HG03354 (cell line): Measurements from ENCODE around the gene RMI2.
"Not testable (repeated sequence)": the region's sequence is repeated elsewhere in the genome, so short reads cannot be mapped to it uniquely, and the experiment has no call there.

Experiments used
- ATAC-seq: cut with Tn5 transposase; IDR thresholded peaks from one replicate; pipeline ENCODE4 v1.9.1; 2021; ENCODE audit warnings: mild to moderate bottlenecking; ENCODE audit not compliant: unreplicated experiment, poor library complexity, severe bottlenecking

Gene RMI2

DNA sequence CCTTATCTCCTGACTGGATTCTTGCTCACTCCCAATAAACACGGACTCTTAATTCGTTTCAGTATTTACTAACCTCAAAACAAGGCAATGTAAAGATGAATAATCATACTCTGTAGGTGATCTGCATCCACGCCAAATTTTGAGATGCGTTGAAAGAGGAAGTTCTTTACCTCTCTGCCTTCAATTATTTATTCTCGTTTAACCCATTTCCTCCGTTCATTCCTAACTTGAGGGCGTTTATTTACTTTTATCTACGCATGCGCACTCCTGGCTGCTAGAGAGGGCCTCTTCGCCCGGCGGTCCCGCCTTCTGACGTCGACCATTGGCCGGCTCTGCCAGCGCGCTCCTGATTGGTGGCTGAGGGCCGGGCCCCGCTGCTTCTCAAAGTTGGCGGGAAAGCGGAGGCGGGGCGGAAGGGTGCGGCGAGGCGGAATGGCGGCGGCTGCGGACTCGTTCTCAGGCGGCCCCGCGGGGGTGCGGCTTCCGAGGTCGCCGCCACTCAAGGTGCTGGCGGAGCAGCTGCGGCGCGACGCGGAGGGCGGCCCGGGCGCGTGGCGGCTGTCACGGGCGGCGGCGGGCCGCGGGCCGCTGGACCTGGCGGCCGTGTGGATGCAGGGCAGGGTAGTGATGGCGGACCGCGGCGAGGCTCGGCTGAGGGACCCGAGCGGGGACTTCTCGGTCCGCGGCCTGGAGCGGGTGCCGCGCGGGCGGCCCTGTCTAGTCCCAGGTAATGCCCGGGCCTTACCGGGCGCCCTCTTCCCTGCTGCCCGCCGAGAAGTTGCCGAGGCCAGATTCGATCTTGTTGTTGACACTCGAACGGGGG, at the start of gene RMI2:
Gene RMI2, plus strand, starts transcription at position 420 of the 823 bp plus-strand sequence. Its CDS starts 13 bp downstream, at position 433.
- ATAC-seq = peak; percentile 99

DNA sequence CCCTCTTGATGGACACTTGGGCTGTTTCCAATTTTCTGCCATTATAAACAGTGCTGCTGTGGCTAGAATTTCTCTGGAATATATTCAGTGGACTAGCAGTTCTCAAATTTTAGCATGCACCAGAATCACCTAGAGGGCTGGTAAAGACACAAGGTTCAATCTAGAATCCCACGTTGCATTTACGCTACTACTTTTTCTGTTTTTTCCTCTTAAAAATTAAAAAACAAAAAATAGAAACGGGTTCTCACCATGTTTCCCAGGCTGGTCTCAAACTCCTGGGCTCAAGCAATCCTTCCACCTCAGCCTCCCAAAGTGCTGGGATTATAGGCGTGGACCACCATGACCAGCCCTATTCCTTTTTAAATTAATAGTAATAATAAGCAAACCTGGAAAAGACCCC, 49.6 kb upstream of the RMI2 start:
- ATAC-seq = no peak

DNA sequence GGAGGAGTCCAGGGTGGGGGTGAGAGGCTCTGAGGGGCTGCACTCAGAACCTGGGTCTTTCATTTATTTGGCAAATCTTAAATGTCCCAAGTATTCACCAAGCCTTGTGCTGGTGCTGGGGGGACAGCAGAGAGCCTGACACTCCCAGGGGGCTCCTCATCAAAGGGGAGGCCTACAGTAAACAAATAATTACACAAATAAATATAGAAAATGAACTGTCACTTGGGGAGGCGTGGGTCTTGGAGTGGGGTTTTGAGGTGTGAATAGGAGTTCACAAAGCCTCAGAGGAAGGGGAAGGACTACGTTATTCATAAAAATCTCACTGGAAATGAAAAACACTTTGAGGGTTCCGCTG, 48.9 kb upstream of the RMI2 start:
- ATAC-seq = no peak

DNA sequence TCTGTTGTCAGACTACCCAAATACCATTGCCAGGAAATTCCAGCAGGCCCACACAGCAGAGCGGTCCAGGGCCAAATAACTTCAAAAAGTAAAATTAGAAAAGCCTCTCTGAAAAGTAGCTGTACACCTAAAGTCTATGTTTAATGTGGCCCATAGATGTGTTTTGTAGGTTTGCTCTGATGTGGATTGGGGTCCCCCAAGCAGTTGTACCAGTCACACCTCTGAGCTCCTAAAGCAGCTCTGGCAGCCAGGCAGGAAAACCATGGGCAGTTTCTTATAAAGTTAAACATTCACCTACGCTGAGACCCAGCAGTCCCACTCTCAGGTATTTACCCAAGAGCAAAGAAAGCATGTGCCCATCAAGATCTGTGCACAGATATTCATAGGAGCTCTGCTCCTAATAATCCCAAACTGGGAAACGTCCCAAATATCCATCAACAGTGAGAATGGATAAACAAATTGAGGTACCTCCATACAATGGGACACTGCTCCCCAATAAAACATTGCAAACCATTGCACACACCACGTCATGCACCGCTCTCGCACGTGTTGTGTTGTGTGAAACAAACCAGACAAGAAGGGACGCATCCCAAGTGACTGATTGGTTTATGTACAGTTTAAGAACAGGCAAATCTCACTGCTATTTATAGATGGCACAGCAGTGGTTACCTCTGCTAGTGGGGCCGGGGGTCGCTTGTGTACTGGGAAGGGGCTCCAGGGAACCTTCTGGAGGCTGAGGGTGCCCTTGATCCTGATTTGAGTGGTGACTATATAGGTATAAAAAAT, 48.4 kb upstream of the RMI2 start:
- ATAC-seq = peak; percentile 32

DNA sequence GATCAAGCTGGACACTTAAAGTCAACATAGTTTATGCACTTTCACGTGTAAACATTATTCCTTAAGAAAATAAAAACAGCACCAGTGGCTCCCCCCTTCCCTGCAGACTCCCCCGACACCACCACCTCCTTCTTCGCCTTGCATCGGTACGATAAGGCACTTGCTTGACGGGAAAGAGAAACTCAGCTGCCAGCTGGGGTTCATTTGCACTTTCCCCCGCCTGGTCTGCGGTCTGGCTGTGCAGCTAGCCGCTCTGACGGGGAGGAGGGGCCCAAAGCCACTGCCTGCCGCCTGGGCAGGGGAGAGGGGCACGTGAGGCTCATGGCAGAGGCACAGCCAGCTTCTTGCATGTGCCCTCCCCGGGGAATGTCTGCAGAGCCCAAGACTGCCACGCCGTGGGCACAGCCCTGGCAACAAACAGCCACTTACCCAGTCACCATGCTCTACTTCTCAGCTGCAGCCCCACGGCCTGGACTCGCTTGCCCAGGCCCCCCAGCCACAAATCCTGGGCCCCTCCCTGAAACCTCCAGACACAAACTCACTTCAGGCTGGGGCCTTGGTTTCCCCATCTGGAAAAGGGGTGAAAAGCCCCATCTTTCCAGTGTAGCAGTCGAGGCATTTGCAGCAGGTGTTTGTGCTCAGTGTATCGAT, 47.6 kb upstream of the RMI2 start:
- peak; percentile 82 for ATAC-seq

DNA sequence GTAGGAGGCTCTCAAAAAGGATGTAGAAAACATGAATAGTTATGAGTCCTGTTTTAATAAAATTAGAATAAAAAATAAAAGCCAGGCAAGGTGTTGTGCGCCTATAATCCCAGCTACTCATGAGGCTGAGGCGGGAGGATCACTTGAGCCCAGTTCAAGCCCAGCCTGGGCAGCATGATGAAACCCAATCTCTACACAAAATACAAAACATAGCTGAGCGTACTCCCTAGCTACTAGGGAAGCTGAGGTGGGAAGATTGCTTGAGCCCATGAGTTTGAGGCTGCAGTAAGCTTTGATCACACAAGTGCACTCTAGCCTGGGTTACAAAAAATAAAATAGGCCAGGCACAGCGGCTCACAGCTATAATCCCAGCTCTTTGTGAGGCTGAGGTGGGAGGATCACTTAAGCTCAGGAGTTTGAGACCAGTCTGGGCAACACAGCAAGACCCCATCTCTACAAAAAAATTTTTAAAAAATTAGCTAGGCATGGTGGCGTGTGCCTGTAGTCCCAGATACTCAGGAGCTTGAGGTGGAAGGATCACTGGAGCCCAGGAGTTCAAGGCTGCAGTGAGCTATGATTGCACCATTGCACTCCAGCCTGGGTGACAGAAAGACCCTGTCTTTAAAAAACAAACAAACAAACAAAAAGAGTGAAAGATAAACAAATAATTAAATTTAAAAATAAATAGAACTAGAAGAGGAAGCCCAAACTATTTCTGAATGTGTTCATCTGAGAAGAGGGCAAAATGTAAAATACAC, 46.9 kb upstream of the RMI2 start:
- ATAC-seq = no peak

DNA sequence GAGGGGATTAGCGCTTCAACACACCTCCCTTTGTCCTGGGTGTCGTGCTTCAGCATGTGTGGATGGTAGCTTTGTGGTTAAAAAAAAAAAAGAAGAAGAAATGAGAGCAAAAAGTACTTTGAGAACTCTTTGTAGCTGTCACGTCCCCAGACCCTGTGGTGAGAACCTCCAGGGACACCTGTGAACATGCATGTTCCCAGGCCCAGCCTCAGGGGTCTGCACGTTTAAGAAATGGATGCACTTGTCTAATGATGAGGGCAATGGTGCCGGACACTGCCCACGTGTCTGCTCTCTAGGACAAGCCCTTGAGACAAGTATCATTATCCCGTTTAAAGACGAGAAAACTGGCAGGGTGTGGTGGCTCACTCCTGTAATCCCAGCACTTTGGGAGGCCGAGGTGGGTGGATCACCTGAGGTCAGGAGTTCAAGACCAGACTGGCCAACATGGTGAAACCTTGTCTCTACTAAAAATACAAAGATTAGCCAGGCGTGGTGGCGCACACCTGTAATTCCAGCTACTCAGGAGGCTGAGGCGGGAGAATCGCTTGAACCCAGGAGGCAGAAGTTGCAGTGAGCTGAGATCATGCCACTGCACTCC, 46.2 kb upstream of the RMI2 start:
- not testable (repeated sequence) for ATAC-seq

DNA sequence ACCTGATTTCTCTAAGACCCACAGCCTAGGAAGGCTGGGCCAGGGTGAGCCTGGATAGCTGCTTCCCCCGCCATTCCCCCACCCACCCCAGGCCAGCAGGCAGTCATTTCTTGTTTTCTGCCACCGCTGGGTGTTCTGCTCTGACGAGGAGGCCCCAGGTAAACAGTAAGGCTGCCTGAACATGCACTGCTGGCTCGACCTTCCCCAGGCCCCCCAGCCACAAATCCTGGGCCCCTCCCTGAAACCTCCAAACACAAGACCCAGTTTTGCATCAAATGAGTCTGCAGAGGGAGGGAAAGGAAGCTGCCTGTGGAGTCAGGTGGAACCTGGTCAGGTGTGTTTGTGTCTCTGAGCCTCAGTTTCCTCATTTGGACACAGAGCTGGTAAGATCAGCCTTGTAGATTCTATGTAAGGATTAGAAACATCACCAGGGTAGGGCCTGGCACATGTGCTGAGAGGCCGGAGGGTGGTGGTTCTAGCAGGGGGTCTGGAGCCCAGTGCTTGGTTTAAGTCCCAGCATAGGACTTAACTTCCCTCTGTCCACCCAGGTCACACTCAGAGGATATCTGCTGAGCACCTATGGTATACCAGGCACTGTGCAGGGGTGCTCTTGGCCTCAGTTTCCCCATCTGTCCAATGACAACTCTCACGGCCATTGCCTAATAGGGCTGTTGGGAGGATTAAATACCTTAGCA, 45.2 kb upstream of the RMI2 start:
- no peak for ATAC-seq

DNA sequence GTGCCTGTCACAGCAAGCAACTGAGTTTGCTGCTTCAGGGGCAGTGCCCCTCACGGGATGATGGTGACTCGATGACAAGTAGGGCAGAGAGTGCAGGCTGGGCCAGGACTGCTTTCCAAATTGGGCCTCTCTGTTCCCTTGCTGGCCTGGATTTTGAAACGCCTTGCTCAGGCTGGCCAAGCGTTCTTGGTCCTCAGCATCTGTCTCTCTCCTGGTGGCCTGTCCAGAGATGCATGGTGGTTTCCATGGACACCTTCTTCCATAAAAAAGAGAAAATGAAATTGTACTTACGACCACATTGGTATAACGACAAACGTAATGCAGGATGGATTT, 44.7 kb upstream of the RMI2 start:
- no peak for ATAC-seq

DNA sequence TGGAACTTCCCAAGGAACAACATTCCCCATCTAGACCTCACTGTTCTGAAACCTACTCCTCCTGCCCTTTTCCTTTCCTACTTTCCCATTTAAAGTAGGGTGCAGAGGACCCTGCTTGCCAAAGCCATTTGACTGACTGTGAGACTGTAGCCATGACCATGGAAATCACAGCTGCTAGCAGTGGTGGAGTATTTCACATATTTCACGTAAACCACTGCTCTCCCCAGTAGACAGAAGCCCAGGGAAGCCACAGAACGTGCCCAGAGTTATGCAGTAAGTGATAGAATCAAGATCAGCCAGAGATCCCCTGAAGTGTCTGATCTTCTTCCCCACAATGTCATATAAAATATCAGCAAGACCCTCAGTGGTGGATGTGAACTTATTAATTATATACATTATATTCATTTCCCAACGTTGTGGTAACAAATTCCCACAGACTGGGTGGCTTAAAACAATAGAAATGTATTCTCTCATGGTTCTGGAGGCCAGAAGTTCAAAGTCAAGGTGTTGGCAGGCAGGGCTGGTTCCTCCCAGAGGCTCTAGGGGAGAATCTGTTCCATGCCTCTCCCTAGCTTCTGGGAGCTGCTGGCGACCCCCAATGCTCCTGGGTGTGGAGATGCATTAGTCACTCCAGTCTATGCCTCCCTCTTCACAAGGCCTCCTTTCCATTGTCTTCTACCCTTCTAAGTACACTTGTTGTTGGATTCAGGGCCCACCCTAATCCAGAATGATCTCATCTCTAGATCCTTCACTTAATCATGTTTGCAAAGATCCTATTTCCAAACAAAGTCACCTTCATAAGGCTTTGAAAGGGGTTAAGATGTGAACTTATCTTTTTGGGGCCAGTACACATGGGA, 43.4 kb upstream of the RMI2 start:
- ATAC-seq = no peak

DNA sequence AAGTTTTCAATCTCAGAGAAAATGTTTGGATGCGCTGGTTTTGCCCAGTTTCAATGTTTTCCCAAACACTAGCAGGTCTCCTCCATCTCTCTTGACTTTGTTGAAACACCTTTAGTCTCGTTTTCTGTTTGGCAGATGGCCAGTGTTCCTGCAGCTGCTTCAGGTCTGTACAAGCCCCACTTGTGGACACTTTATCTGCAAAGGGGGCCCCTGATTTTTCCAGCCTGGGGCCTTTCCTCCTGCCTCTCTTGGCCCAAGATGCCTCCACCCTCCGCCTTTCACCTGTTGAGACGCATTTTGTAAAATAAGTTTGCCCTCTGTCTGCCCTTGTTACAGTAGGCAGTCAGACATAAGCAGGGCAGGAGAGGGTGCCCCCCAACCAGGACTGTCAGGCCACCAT, 42.3 kb upstream of the RMI2 start:
- ATAC-seq = no peak

DNA sequence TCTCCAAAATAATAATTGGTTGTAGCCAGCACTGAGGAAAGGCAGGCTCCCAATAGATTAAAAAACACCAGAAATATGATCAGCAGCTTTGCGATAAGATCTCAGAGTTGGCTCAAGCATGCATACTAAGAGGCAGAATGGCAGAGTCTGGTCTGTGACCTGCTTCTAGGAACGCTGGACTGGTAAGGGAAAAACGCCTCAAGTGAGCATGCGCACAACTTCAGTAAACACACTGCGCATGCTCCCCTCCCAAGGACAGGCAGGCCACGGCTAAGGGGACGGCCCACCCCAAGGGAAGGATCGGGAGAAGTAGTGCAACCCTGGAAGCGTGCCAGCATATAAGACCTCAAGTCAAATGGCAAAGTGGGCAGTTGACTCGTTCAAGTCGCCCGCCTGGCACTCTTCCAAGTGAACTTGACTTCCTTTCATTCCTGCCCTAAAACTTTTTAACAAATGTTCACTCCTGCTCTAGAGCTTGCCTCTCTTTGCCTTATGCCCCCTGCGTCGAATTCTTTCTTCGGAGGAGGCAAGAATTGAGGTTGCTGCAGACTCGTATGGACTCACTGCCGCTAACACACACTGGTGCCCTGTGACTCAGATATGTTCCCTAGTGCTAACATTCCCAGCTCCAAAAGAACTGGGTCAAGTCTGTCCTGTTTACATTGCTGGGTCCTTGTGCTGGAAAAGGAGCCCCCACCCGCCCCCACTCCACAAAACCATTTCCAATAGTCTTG, 41.7 kb upstream of the RMI2 start:
- ATAC-seq = no peak

DNA sequence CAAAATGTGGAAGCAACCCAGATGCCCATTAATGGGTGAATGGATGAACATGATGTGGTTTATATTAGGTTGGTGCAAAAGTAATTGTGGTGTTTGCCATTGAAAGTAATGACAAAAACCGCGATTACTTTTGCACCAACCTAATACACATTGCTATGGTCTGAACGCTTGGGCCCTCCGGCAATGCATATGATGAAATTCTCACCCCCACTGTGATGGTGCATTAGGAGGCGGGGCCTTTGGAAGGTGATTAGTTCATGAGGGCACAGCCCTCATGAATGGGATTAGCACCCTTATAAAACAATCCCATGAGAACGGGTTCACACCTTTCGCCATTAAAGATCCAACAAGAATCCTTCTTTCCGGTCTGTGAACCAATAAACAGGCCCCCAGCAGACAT, 38.9 kb upstream of the RMI2 start:
- no peak for ATAC-seq

DNA sequence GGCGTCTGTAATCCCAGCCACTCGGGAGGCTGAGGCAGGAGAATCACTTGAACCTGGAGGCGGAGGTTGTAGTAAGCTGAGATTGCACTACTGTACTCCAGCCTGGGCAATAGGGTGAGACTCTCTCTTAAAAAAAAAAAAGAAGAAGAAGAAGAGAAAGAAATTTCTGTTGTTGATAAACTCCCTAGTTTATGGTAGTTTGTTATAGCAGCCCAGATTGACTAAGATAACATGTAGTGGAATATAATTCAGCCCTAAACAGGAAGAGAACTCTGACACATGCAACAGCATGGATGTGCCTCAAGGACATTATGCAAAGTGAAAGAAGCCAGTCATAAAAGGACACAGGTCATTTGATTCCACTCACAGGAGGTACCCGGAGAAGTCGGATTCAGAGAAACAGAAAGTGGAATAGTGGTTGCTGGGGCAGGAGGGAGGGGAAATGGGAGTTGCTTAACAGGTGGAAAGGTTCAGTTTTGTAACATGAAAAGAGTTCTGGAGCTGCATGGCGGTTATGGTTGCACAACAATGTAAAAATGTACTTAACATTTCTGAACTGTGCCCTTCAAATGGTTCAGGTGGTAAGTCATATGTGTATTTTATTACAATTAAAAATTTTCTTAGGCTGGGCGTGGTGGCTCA, 38.1 kb upstream of the RMI2 start:
- ATAC-seq = no peak

DNA sequence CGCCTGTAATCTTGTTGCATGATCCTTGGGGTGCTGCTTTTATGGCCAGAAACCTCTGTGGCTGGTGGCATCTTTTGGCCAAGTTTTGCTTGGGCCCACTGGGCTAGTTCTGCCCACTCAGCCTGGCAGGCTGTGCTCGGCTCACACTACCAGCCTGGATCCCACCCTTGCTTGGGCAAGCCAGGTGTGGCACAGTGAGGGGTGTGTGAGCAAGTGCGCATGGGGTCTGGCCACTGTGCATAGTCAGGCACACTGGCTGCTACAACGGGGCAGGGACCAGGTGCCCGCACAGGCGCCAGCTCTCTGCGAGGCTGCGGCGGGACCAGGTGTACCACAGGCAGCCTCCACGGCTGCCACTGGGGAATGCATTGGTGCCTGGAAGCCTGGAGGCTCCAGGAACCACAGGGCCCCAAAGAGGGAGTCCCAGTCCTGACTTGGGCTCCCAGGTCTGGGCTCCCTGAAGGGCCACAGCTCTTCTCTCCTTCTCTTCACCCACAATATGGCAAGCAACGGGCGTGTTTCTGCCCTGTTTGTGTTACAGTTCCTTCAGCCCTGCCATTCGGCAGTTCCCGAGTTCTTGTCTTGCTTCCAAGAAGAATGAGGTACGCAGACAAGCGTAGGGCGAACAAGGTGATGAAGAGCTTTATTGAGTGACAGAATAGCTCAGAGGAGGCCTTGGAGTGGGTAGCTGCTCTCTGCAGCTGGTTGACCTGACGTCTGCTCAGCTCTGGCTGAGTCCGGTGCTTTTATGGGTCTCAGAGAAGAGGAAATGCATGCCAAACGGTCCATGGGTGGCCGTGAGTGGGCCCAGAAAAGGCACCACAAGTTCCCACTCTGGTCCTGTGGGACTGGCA, 37.4 kb upstream of the RMI2 start:
- no peak for ATAC-seq

DNA sequence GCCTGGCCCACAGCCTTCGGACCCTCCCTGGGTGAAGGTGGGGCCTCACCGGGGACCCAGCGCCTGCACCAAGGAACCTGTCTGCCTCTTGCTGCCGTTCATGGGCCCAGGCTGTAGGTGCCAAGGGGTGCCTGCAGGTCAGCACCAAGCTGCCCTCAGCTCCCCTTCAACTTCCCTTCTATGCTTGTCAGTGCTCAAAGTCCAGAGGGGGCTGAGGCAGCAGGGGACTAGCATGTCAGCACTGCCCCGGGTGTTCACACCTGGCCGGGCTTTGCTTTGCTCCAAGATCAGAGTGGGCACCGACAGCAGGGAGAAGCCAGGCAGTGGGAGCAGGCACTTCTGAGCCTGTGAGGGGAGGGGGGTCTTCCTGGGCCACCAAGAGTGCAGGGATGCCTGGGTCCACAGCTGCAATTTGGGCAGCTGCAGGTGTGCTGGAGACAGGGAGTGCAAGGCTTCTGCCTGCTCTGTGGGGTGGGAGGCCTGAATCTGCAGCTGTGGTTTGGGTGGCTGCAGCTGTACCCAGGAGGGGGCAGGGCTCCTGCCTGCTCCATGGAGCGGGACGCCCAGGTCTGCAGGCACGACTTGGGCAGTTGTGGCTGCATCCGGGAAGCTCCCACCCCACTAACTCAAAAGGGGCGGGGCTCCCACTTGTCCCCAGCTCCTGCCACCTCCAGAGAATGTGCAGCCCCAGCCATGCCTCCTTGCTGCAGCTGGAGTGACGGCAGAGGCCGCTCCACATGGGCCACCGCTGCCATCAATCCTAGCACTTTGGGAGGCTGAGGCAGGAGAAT, 36.6 kb upstream of the RMI2 start:
- no peak for ATAC-seq
